ENCODE data around the gene SERPINB6.

Gene SERPINB6

DNA sequence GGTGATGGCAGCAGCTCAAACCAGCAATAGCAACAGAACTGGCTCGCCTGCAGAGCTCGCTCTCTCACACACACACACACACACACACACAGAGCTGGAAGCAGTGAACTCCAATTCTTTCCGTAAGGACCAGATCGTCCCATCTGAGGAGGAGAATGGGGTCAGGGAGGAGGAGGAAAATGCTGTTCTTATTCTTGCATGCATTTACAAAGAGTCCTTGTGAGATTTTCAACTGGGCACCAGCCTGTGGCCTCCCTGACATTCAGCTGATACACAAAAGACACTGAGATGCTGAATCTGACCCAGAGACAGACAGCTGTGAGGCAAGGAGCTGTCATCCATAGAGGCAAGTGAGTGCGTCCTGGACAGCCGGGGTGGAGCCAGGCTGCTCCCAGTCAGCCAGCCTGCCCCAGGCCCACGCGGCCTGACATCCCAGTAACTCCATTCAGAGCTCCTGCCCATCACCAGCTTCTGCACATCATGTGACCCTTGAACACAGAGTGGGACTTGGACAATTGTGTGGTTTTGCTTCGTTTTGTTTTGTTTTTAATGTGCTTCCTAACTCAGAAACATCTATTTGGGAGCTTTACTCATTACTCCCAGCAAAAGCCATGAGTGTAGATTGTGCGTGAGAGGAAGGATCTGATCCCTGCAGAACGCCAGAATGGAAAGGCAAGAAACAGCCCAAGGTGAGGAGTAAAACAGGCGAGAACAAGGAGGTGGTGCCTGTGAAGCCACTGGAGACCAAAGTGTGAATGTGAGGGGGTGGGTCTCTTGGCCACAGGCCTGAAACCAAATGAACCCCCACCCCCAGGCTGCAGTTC lies 70.3 kb downstream of the SERPINB6 start:
- no peak overlapping the region for H3K4me3 ChIP-seq
- no peak for DNase-seq (ENCODE audit: low read depth, low spot score)
- no peak overlapping the region for H3K27ac ChIP-seq
- TF ChIP-seq POLR2AphosphoS5 (IDR thresholded peaks at IDR 0.05; ENCODE audit: borderline replicate concordance, low read depth, low read length) (no peak), FOXP2 (optimal IDR thresholded peaks at IDR 0.05; ENCODE audit: control extremely low read depth, extremely low read length, insufficient read depth) (no peak), EZH2 (IDR thresholded peaks at IDR 0.05) (no peak)
- H3K9me3 ChIP-seq (ENCODE audit: low read depth, low read length): no peaks in the 10 kb centered on the region
- no peaks in the 10 kb centered on the region for H3K36me3 ChIP-seq (ENCODE audit: insufficient read depth, low read length)
- H3K9ac ChIP-seq (ENCODE audit: insufficient read length): no peak overlapping the region

- no peak for TF ChIP-seq FOXP2 (optimal IDR thresholded peaks at IDR 0.05; ENCODE audit: control extremely low read depth, extremely low read length, insufficient read depth)
- TF ChIP-seq POLR2AphosphoS5 (IDR thresholded peaks at IDR 0.05; ENCODE audit: borderline replicate concordance, low read depth, low read length): no peak
- no peak for TF ChIP-seq EZH2 (IDR thresholded peaks at IDR 0.05)
- Histone ChIP-seq H3K27ac (no peak overlapping the region), H3K9ac (ENCODE audit: insufficient read length) (no peak overlapping the region), H3K9me3 (ENCODE audit: low read depth, low read length) (no peaks in the 10 kb centered on the region), H3K4me3 (no peak overlapping the region), H3K36me3 (ENCODE audit: insufficient read depth, low read length) (no peaks in the 10 kb centered on the region)
- no peak for DNase-seq (ENCODE audit: low read depth, low spot score)
These were observed 71.1 kb downstream of the SERPINB6 start for GRCh38 chr6:2900221-2900807.

GRCh38 chr6:2899596-2899995 lies 71.8 kb downstream of the SERPINB6 start:
- Histone ChIP-seq H3K9ac (ENCODE audit: insufficient read length) (no peak overlapping the region), H3K9me3 (ENCODE audit: low read depth, low read length) (no peaks in the 10 kb centered on the region), H3K36me3 (ENCODE audit: insufficient read depth, low read length) (no peaks in the 10 kb centered on the region), H3K4me3 (no peak overlapping the region), H3K27ac (no peak overlapping the region)
- no peak for TF ChIP-seq EZH2 (IDR thresholded peaks at IDR 0.05)
- no peak for TF ChIP-seq FOXP2 (optimal IDR thresholded peaks at IDR 0.05; ENCODE audit: control extremely low read depth, extremely low read length, insufficient read depth)
- no peak for TF ChIP-seq POLR2AphosphoS5 (IDR thresholded peaks at IDR 0.05; ENCODE audit: borderline replicate concordance, low read depth, low read length)
- no peak for DNase-seq (ENCODE audit: low read depth, low spot score)
